GM23338 (cell line): ENCODE measurements around the gene CARNS1. TPM values are rescaled to one million over a fixed set of nuclear protein-coding genes. Genes with fewer than 3 reads are reported as not detected.

Experiments used
- ATAC-seq: fragments of 200-7000 bp; cut with Tn5 transposase; 3 replicates; pipeline ENCODE4 v1.9.1; 2020
- DNase-seq: peaks from one replicate; pipeline ENCODE4 v3.0.0-alpha.2; 2015; ENCODE audit warnings: low spot score
- H2AFZ ChIP-seq: fragments of 200-600 bp; sonication (generic); 2 replicates; pipeline ENCODE4 v1.8.0; 2016; ENCODE audit warnings: antibody characterized with exemption, mild to moderate bottlenecking, moderate library complexity
- H3F3A ChIP-seq: fragments of 200-600 bp; sonication (generic); replicated peaks from 2 replicates; pipeline ENCODE4 v1.8.0; 2017; ENCODE audit warnings: antibody characterized with exemption, mixed run types, low read depth
- H3K27ac ChIP-seq: fragments of 200-600 bp; sonication (generic); 2 replicates; pipeline ENCODE4 v1.6.1; 2016; ENCODE audit warnings: low read depth
- H3K27me3 ChIP-seq: fragments of 200-600 bp; sonication (generic); 2 replicates; pipeline ENCODE4 v1.8.0; 2016; ENCODE audit warnings: mild to moderate bottlenecking, mixed run types, moderate library complexity; ENCODE audit not compliant: insufficient read depth
- H3K36me3 ChIP-seq: fragments of 200-600 bp; sonication (generic); 2 replicates; pipeline ENCODE4 v1.8.0; 2016; ENCODE audit warnings: mild to moderate bottlenecking; ENCODE audit not compliant: insufficient read depth
- H3K4me1 ChIP-seq: fragments of 200-600 bp; sonication (generic); 2 replicates; pipeline ENCODE4 v1.8.0; 2016; ENCODE audit warnings: mild to moderate bottlenecking, moderate library complexity; ENCODE audit not compliant: insufficient read depth
- H3K4me2 ChIP-seq: fragments of 200-600 bp; sonication (generic); 2 replicates; pipeline ENCODE4 v1.7.1; 2017; ENCODE audit warnings: mixed run types
- H3K4me3 ChIP-seq: fragments of 200-600 bp; sonication (generic); 2 replicates; pipeline ENCODE4 v1.6.1; 2016; ENCODE audit warnings: mixed run types
- H3K79me2 ChIP-seq: fragments of 200-600 bp; sonication (generic); replicated peaks from 2 replicates; pipeline ENCODE4 v1.8.0; 2017; ENCODE audit warnings: mild to moderate bottlenecking; ENCODE audit not compliant: insufficient read depth
- H3K9me2 ChIP-seq: fragments of 200-600 bp; sonication (generic); 2 replicates; pipeline ENCODE4 v1.8.0; 2017; ENCODE audit not compliant: insufficient read depth
- H4K20me1 ChIP-seq: fragments of 200-600 bp; sonication (generic); replicated peaks from 2 replicates; pipeline ENCODE4 v1.8.0; 2017; ENCODE audit warnings: mild to moderate bottlenecking; ENCODE audit not compliant: insufficient read depth
- H3K27ac Mint-ChIP-seq: 2 replicates; pipeline ENCODE4 v1.8.0; 2020; ENCODE audit warnings: inconsistent platforms, mild to moderate bottlenecking, moderate library complexity, mixed read lengths
- H3K27me3 Mint-ChIP-seq: 3 replicates; pipeline ENCODE4 v1.8.0; 2022; ENCODE audit warnings: low read depth, mild to moderate bottlenecking, moderate library complexity, mixed read lengths, inconsistent platforms; ENCODE audit not compliant: insufficient read depth, poor library complexity
- H3K36me3 Mint-ChIP-seq: 3 replicates; pipeline ENCODE4 v1.8.0; 2021; ENCODE audit warnings: low read depth, mild to moderate bottlenecking, inconsistent platforms, moderate library complexity, mixed read lengths
- H3K4me1 Mint-ChIP-seq: 3 replicates; pipeline ENCODE4 v1.8.0; 2020; ENCODE audit warnings: mild to moderate bottlenecking, inconsistent platforms, mixed read lengths
- H3K4me3 Mint-ChIP-seq: 3 replicates; pipeline ENCODE4 v1.8.0; 2021; ENCODE audit warnings: moderate library complexity, mild to moderate bottlenecking, inconsistent platforms, mixed read lengths
- H3K9me3 Mint-ChIP-seq: 3 replicates; pipeline ENCODE4 v1.8.0; 2020; ENCODE audit warnings: moderate library complexity, mild to moderate bottlenecking, inconsistent platforms, mixed read lengths
- CREB1 ChIP-seq: fragments of 250-450 bp; sonication (Bioruptor Pico); IDR thresholded peaks from 2 replicates; pipeline ENCODE4 v1.5.0; 2020; ENCODE audit warnings: low read depth, mild to moderate bottlenecking, moderate library complexity
- EZH2 ChIP-seq: fragments of 200-600 bp; sonication (generic); IDR thresholded peaks from one replicate; pipeline ENCODE4 v1.8.0; 2017; ENCODE audit warnings: antibody characterized with exemption, mild to moderate bottlenecking, low read depth; ENCODE audit not compliant: unreplicated experiment
- EZH2phosphoT487 ChIP-seq: fragments of 200-600 bp; sonication (generic); IDR thresholded peaks from one replicate; pipeline ENCODE4 v1.8.1; 2018; ENCODE audit warnings: antibody characterized with exemption; ENCODE audit not compliant: unreplicated experiment
- NANOG ChIP-seq: IDR thresholded peaks from 2 replicates; pipeline ENCODE4 v1.6.1; 2016; ENCODE audit warnings: antibody characterized with exemption, borderline replicate concordance
- POLR2AphosphoS5 ChIP-seq: IDR thresholded peaks from 2 replicates; pipeline ENCODE4 v1.6.1; 2016; ENCODE audit warnings: antibody characterized with exemption, low read depth
- REST ChIP-seq: IDR thresholded peaks from one replicate; pipeline ENCODE4 v1.6.1; 2018; ENCODE audit warnings: antibody characterized with exemption; ENCODE audit not compliant: unreplicated experiment
- ZNF114 ChIP-seq: fragments of 250-450 bp; sonication (Bioruptor Pico); IDR thresholded peaks from 2 replicates; pipeline ENCODE4 v1.5.0; 2020; ENCODE audit warnings: mild to moderate bottlenecking, moderate library complexity
- ZNF331 ChIP-seq: fragments of 250-450 bp; sonication (Bioruptor Pico); IDR thresholded peaks from 2 replicates; pipeline ENCODE4 v1.5.0; 2020; ENCODE audit warnings: low read depth, mild to moderate bottlenecking, moderate library complexity
- polyA plus RNA-seq: library from polyadenylated mRNA; unstranded; fragments of >200 nt; fragmentation: Nextera tagmentation; extraction: Ambion mirVana; gene quantifications from 2 replicates; pipeline ENCODE4 v1.2.1, GENCODE V29; 2016
- total RNA-seq: library from RNA; depleted of rRNA; stranded (reverse); fragments of >200 nt; shearing (Covaris generic); gene quantifications from 2 replicates; pipeline ENCODE4 v1.2.3, GENCODE V29; 2014
- TF ChIP-seq, protein P1 (sequence below): IDR thresholded peaks from 2 replicates; pipeline ENCODE4 v1.6.1; 2016; ENCODE audit warnings: antibody characterized with exemption

The CARNS1 gene
- total and polyA plus RNA-seq, 2 experiments from 2014 or later: 0.52 to 0.76 TPM

DNA sequence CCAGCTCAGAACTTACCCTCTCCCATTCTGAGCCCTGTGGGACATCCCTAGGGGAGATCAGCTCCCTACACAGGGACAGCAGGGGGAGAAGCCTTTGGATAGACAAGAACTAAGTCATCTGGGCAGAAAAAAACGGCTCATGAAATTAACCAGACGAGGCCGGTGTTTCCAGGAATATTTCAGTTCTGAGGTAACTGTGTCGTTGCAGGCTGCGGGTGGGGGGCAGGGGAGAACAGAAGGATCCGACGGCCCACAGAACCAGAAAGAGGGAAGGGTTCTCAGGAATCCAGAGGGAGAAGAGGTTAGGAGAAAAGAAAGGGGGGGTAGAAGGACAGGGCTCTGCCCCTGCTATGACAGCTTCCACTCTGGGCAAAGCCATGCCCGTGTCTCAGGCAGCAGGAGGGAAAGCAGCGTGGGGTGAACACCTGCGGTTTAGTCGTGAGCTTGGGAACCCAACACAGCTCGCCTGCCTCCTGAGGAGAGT lies 45.6 kb upstream of the CARNS1 start:
- DNase-seq: no peak
- H3K27me3 Mint-ChIP-seq: peaks cover 36% of the 10 kb centered on the region
- Histone ChIP-seq H4K20me1 (no peaks in the 10 kb centered on the region), H3K9me2 (no peaks in the 10 kb centered on the region), H3K79me2 (no peaks in the 10 kb centered on the region), H3K4me2 (no peak overlapping the region; the same call in 1 of the 2 replicates), H3K4me3 (no peak overlapping the region), H3K27me3 (peaks cover 68% of the 10 kb centered on the region), H3F3A (0 out of 2 replicates have a peak, but pooled peaks cover 4% of the 10 kb centered on the region), H3K4me1 (peaks cover 36% of the 10 kb centered on the region), H2AFZ (no peak overlapping the region), H3K27ac (no peak overlapping the region), H3K36me3 (no peaks in the 10 kb centered on the region)
- no peak overlapping the region for H3K27ac Mint-ChIP-seq
- no peak overlapping the region; the same call in 2 of the 3 replicates for H3K4me3 Mint-ChIP-seq
- no peaks in the 10 kb centered on the region; the same call in 2 of the 3 replicates for H3K36me3 Mint-ChIP-seq
- H3K4me1 Mint-ChIP-seq: peaks cover 46% of the 10 kb centered on the region
- no peak for ATAC-seq
- TF ChIP-seq, protein P1, sequence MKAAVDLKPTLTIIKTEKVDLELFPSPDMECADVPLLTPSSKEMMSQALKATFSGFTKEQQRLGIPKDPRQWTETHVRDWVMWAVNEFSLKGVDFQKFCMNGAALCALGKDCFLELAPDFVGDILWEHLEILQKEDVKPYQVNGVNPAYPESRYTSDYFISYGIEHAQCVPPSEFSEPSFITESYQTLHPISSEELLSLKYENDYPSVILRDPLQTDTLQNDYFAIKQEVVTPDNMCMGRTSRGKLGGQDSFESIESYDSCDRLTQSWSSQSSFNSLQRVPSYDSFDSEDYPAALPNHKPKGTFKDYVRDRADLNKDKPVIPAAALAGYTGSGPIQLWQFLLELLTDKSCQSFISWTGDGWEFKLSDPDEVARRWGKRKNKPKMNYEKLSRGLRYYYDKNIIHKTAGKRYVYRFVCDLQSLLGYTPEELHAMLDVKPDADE: no peak
- TF ChIP-seq EZH2: no peak
- no peak for TF ChIP-seq EZH2phosphoT487
- no peak for TF ChIP-seq REST
- no peak for TF ChIP-seq ZNF331 (CRISPR knock-in tag)
- TF ChIP-seq POLR2AphosphoS5: no peak
- no peak for TF ChIP-seq NANOG
- no peaks in the 10 kb centered on the region for H3K9me3 Mint-ChIP-seq

- Mint-ChIP-seq H3K27me3 (peaks cover 37% of the 10 kb centered on the region), H3K4me1 (peaks cover 46% of the 10 kb centered on the region), H3K27ac (no peak overlapping the region), H3K9me3 (no peaks in the 10 kb centered on the region), H3K4me3 (0 out of 3 replicates have a peak overlapping the region, but pooled peaks have one; percentile 7), H3K36me3 (no peaks in the 10 kb centered on the region; the same call in 2 of the 3 replicates)
- H3K4me3 ChIP-seq: 0 out of 2 replicates have a peak overlapping the region, but pooled peaks have one; percentile 28
- H3K9me2 ChIP-seq: no peaks in the 10 kb centered on the region
- H3F3A ChIP-seq: 0 out of 2 replicates have a peak, but pooled peaks cover 4% of the 10 kb centered on the region
- no peaks in the 10 kb centered on the region for H4K20me1 ChIP-seq
- H3K27me3 ChIP-seq: peaks cover 74% of the 10 kb centered on the region
- H2AFZ ChIP-seq: no peak overlapping the region
- H3K27ac ChIP-seq: no peak overlapping the region
- H3K79me2 ChIP-seq: no peaks in the 10 kb centered on the region
- no peaks in the 10 kb centered on the region for H3K36me3 ChIP-seq
- no peak for DNase-seq
- H3K4me2 ChIP-seq: peak overlapping the region; percentile 87
- H3K4me1 ChIP-seq: peaks cover 34% of the 10 kb centered on the region
- ATAC-seq: peak; percentile 0; the same call in 1 of the 3 replicates
- TF ChIP-seq ZNF114 (CRISPR knock-in tag) (no peak), CREB1 (CRISPR knock-in tag) (no peak), ZNF331 (CRISPR knock-in tag) (no peak), EZH2phosphoT487 (no peak), NANOG (no peak), EZH2 (no peak), POLR2AphosphoS5 (no peak)
Observed at GRCh38 chr11:67370351-67371076, 45.0 kb upstream of the CARNS1 start.
